ENCODE results near the gene RRP12. TPM values are rescaled to one million over a fixed set of nuclear protein-coding genes. Genes with fewer than 3 reads are reported as not detected.
A peak's percentile ranks its signal among the peaks of the same experiment; 100 is the strongest.

The RRP12 gene
- total RNA-seq, 1 donor from 2014 or later: 41.6 TPM

DNA sequence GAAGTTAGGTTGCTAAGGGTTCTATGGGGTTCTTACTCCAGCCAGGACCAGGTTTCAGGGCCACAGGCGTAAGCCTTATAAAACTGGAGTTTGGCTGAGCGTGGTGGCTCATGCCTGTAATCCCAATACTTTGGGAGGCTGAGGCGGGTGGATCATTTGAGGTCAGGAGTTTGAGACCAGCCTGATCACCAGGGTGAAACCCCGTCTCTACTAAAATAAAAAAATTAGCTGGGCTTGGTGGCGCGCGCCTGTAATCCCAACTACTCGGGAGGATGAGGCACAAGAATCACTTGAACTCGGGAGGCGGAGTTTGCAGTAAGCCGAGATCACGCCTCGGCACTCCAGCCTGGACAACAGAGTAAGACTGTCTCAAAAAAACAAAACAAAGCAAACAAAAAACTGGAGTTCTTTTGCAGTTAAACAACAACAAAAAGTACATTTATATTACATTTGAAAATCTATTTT, 347 bp upstream of the RRP12 start:
- H3K27me3 Mint-ChIP-seq: no peaks in the 10 kb centered on the region
- DNase-seq (ENCODE audit: extremely low spot score, unreplicated experiment): no peak
- no peaks in the 10 kb centered on the region for H3K36me3 Mint-ChIP-seq
- H3K4me3 Mint-ChIP-seq: peak overlapping the region; percentile 97
- peaks cover 10% of the 10 kb centered on the region for H3K4me1 Mint-ChIP-seq (ENCODE audit: unreplicated experiment)
- no peaks in the 10 kb centered on the region for H3K9me3 Mint-ChIP-seq
- TF ChIP-seq CTCF (conservative IDR thresholded peaks at IDR 0.05): no peak
- peak overlapping the region; percentile 96 for H3K27ac Mint-ChIP-seq

DNA sequence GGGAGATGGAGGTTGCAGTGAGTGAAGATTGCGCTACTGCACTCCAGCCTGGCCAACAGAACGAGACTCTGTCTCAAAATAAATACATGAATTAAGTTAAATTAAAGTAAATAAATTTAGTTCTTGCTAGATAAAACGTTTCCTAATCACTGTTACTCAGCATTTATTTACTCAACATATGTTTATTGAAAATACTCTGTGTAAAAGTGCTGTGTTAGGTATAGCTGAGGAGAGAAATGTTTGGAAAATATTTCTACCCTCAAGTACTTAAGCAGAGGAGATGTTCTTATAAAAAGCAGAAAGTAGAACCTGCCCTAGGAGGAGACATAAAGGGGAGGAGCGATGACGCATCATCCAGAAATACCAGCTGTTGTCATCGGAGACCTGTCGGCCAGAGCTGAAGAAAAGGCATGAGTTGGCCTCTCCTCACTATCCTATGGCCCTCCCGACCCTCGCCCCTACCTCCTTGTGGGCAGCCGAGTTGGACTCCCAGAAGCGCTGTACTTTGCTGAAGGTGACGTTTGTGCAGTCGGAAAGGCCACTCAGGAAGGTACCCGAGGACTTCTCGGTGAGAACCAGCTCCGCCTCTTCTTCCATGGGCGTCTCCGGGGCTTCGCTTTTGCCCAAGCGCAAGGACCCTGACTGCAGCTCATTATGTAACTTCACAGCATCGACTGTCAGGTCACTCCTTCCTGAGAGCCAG, 1.1 kb downstream of the RRP12 start:
- H3K9me3 Mint-ChIP-seq: no peaks in the 10 kb centered on the region
- peaks cover 6% of the 10 kb centered on the region for H3K36me3 Mint-ChIP-seq
- peaks cover 10% of the 10 kb centered on the region for H3K4me1 Mint-ChIP-seq (ENCODE audit: unreplicated experiment)
- H3K27me3 Mint-ChIP-seq: no peaks in the 10 kb centered on the region
- no peak for TF ChIP-seq CTCF (conservative IDR thresholded peaks at IDR 0.05)
- H3K27ac Mint-ChIP-seq: peak overlapping the region; percentile 96
- no peak for DNase-seq (ENCODE audit: extremely low spot score, unreplicated experiment)
- peak overlapping the region; percentile 97 for H3K4me3 Mint-ChIP-seq

DNA sequence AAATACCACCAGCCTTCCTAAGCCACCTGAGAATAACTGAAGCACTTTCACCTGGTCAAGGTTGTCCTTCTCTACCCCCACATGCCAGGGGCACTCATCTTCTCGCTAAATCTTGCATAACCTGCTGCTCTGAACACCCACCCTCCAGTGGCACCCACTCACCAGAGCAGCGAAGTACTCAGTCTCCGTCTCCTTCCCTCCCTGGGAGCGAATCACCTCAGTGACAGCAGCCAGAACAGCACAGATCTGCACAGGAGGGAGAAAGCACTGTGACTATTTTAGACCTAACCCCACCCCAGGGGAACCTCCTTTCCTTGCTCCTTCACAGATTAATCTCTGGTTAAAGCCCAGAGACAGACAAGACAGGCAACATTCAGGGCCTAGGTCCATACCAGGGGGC, 5.1 kb downstream of the RRP12 start:
- TF ChIP-seq CTCF (conservative IDR thresholded peaks at IDR 0.05): no peak
- Mint-ChIP-seq H3K4me1 (ENCODE audit: unreplicated experiment) (peaks cover 6% of the 10 kb centered on the region), H3K27ac (no peak overlapping the region), H3K27me3 (no peaks in the 10 kb centered on the region), H3K9me3 (no peaks in the 10 kb centered on the region), H3K36me3 (peaks cover 10% of the 10 kb centered on the region), H3K4me3 (no peak overlapping the region)
- DNase-seq (ENCODE audit: extremely low spot score, unreplicated experiment): no peak

- peaks cover 16% of the 10 kb centered on the region for H3K36me3 Mint-ChIP-seq
- H3K9me3 Mint-ChIP-seq: no peaks in the 10 kb centered on the region
- no peaks in the 10 kb centered on the region for H3K27me3 Mint-ChIP-seq
- H3K4me1 Mint-ChIP-seq (ENCODE audit: unreplicated experiment): no peaks in the 10 kb centered on the region
- no peak for DNase-seq (ENCODE audit: extremely low spot score, unreplicated experiment)
- TF ChIP-seq CTCF (conservative IDR thresholded peaks at IDR 0.05): no peak
- H3K27ac Mint-ChIP-seq: peak overlapping the region; percentile 5
- no peak overlapping the region for H3K4me3 Mint-ChIP-seq
Measured at GRCh38 chr10:97393034-97393573, 8.0 kb downstream of the RRP12 start.

- no peak for DNase-seq (ENCODE audit: extremely low spot score, unreplicated experiment)
- H3K9me3 Mint-ChIP-seq: no peaks in the 10 kb centered on the region
- no peaks in the 10 kb centered on the region for H3K4me1 Mint-ChIP-seq (ENCODE audit: unreplicated experiment)
- TF ChIP-seq CTCF (conservative IDR thresholded peaks at IDR 0.05): no peak
- no peak overlapping the region for H3K27ac Mint-ChIP-seq
- no peak overlapping the region for H3K4me3 Mint-ChIP-seq
- no peaks in the 10 kb centered on the region for H3K27me3 Mint-ChIP-seq
- peaks cover 11% of the 10 kb centered on the region for H3K36me3 Mint-ChIP-seq
Measured at GRCh38 chr10:97390091-97390490, 11.0 kb downstream of the RRP12 start.
